Gastrocnemius medialis (tissue), 4 donors: ENCODE measurements around the gene NOP14. TPM values are rescaled to one million over a fixed set of nuclear protein-coding genes. Genes with fewer than 3 reads are reported as not detected.

Source experiments
- ATAC-seq, 2 donors: fragments of 150-250 bp; one replicate each; pipeline ENCODE4 v1.9.1; 2016
- DNase-seq, 2 donors: peaks; one replicate each; pipeline ENCODE4 v3.0.0-alpha.2; 2019
- H3K27ac ChIP-seq, 4 donors: fragments of 200-600 bp; sonication (generic); 1 replicate in 1 of 4; 2 replicates in 3 of 4; pipeline ENCODE4 v1.5.1; 2016 to 2018; ENCODE audit warnings: mild to moderate bottlenecking in 2 of 4, moderate library complexity in 1 of 4
- H3K27me3 ChIP-seq, 3 donors: fragments of 200-600 bp; sonication (generic) in 2 of 3; 1 replicate in 1 of 3; 2 replicates in 2 of 3; pipeline versions ENCODE4 v1.5.1 to v1.6.0; 2016 to 2019; ENCODE audit warnings: mild to moderate bottlenecking in 1 of 3, moderate library complexity in 1 of 3
- H3K36me3 ChIP-seq, 2 donors: fragments of 200-600 bp; sonication (generic) in 1 of 2; one replicate each; pipeline ENCODE4 v1.5.1; 2017 to 2018
- H3K4me1 ChIP-seq, 2 donors: fragments of 200-600 bp; sonication (generic) in 1 of 2; one replicate each; pipeline ENCODE4 v1.5.1; 2016 to 2017; ENCODE audit warnings: mild to moderate bottlenecking in 2 of 2
- H3K4me3 ChIP-seq, 4 donors: fragments of 200-600 bp; sonication (generic) in 3 of 4; 1 replicate in 1 of 4; 2 replicates in 3 of 4; pipeline ENCODE4 v1.5.1; 2016 to 2019; ENCODE audit warnings: mild to moderate bottlenecking in 2 of 4
- H3K9me3 ChIP-seq, 3 donors: fragments of 200-600 bp; sonication (generic) in 2 of 3; 1 replicate in 1 of 3; 2 replicates in 2 of 3; pipeline ENCODE4 v1.5.1; 2016 to 2019
- CTCF ChIP-seq, 5 experiments: fragments of 450-650 bp in 3 of 5; fragments of 200-600 bp in 2 of 5; sonication (generic) in 2 of 5; IDR thresholded peaks in 4 of 5; conservative IDR thresholded peaks in 1 of 5; 1 replicate in 4 of 5; 2 replicates in 1 of 5; pipeline ENCODE4 v1.5.1; 2016 to 2019; ENCODE audit warnings: antibody characterized with exemption in 5 of 5, mild to moderate bottlenecking in 3 of 5, moderate library complexity in 3 of 5
- POLR2A ChIP-seq, 2 donors: fragments of 450-650 bp; IDR thresholded peaks; one replicate each; pipeline ENCODE4 v1.6.1; 2017; ENCODE audit warnings: antibody characterized with exemption in 2 of 2, mild to moderate bottlenecking in 2 of 2, moderate library complexity in 2 of 2
- in situ Hi-C, 4 donors: fragments of 200-750 bp; cut with MboI; loops; one replicate each; pipeline versions ENCODE4 v1.15.0 to v1.8.0; 2017; ENCODE audit warnings: low sequenced_read_pairs in 4 of 4
- intact Hi-C: fragments of 100-400 bp; cut with DNase I; formaldehyde crosslinking; loops from one replicate; pipeline ENCODE4 v1.15.1; 2023; ENCODE audit warnings: low total_unique reads
- total RNA-seq, 4 donors: library from RNA; depleted of rRNA; stranded (reverse); fragments of >200 nt; gene quantifications; one replicate each; pipeline versions ENCODE4 v1.1.0 to v1.2.3, GENCODE V29; 2016

NOP14 gene
- total RNA-seq, 4 donors from 2014 or later, result 16.6 to 46.2 (median 36.2) TPM

- Histone ChIP-seq H3K9me3 (no peaks in the 10 kb centered on the region), H3K4me3 (no peak overlapping the region), H3K36me3 (peaks cover 4 to 94% of the 10 kb centered on the region in 2 donors), H3K27ac (no peak overlapping the region), H3K4me1 (no peaks in the 10 kb centered on the region), H3K27me3 (no peaks in the 10 kb centered on the region)
- in situ Hi-C loops, result loop anchor here in 1 of 4 donors (25.0 kb wide), 1 partner anchor 713 kb away; the partner anchor contains the start of genes HAUS3 and POLN
- TF ChIP-seq CTCF (IDR thresholded peaks at IDR 0.05 in 4 of 5, conservative IDR thresholded peaks at IDR 0.05 in 1 of 5) (no peak), POLR2A (IDR thresholded peaks at IDR 0.05) (no peak)
- intact Hi-C loops, result no loop called here
- ATAC-seq, result no peak
- peak in 1 of 2 donors; percentile 7 for DNase-seq
Observed at GRCh38 chr4:2950221-2950989, 12.8 kb downstream of the NOP14 start.

- DNase-seq (no peak), ATAC-seq (no peak)
- H3K36me3 ChIP-seq, result peaks cover 4 to 98% of the 10 kb centered on the region in 2 donors
- H3K4me1 ChIP-seq, result no peaks in the 10 kb centered on the region
- intact Hi-C loops, result no loop called here
- TF ChIP-seq POLR2A (IDR thresholded peaks at IDR 0.05), result no peak
- no peak overlapping the region for H3K27ac ChIP-seq
- in situ Hi-C loops, result loop anchor here in 2 of 4 donors (25.0 kb wide), 2 partner anchors 187 to 712 kb away; partner anchors contain the start of genes HAUS3 (in 1 of the 2), POLN (in 1 of the 2) and TNIP2 (in 1 of the 2)
- no peak overlapping the region for H3K4me3 ChIP-seq
- no peaks in the 10 kb centered on the region for H3K9me3 ChIP-seq
- no peaks in the 10 kb centered on the region for H3K27me3 ChIP-seq
Observed at GRCh38 chr4:2949782-2950125, 13.5 kb downstream of the NOP14 start.

- intact Hi-C loops, result no loop called here
Observed at GRCh38 chr4:2948895-2949781, 14.1 kb downstream of the NOP14 start.

GRCh38 chr4:2947926-2948325 is 15.3 kb downstream of the NOP14 start:
- no peaks in the 10 kb centered on the region for H3K4me1 ChIP-seq
- in situ Hi-C loops, result loop anchor here in 1 of 4 donors (25.0 kb wide), 1 partner anchor 186 kb away; the partner anchor contains the start of gene TNIP2
- intact Hi-C loops, result no loop called here
- H3K27me3 ChIP-seq, result no peaks in the 10 kb centered on the region
- peak overlapping the region in 2 of 4 donors; percentile 4 to 37 for H3K27ac ChIP-seq
- TF ChIP-seq CTCF (IDR thresholded peaks at IDR 0.05 in 4 of 5, conservative IDR thresholded peaks at IDR 0.05 in 1 of 5) (no peak), POLR2A (IDR thresholded peaks at IDR 0.05) (no peak)
- H3K4me3 ChIP-seq, result no peak overlapping the region
- ATAC-seq, result peak in 1 of 2 donors; percentile 74
- peaks cover 4 to 98% of the 10 kb centered on the region in 2 donors for H3K36me3 ChIP-seq
- H3K9me3 ChIP-seq, result no peaks in the 10 kb centered on the region
- peak in 1 of 2 donors; percentile 64 for DNase-seq

More at GRCh38 chr4:2948895-2949781, 14.1 kb downstream of the NOP14 start:
- DNase-seq, result peak in 1 of 2 donors; percentile 14
- in situ Hi-C loops, result loop anchor here in 1 of 4 donors (25.0 kb wide), 1 partner anchor 187 kb away; the partner anchor contains the start of gene TNIP2
- peak in 1 of 2 donors; percentile 55 for ATAC-seq
- TF ChIP-seq CTCF (IDR thresholded peaks at IDR 0.05 in 4 of 5, conservative IDR thresholded peaks at IDR 0.05 in 1 of 5) (peak in 1 of 5 experiments; percentile 31), POLR2A (IDR thresholded peaks at IDR 0.05) (no peak)
- Histone ChIP-seq H3K9me3 (no peaks in the 10 kb centered on the region), H3K36me3 (peaks cover 4 to 98% of the 10 kb centered on the region in 2 donors), H3K27me3 (no peaks in the 10 kb centered on the region), H3K4me1 (no peaks in the 10 kb centered on the region), H3K4me3 (no peak overlapping the region), H3K27ac (no peak overlapping the region)
